IgD-negative memory B cell (primary cell): Measurements from ENCODE around the gene NCAM1. TPM values are rescaled to one million over a fixed set of nuclear protein-coding genes. Genes with fewer than 3 reads are reported as not detected.
"Not testable (repeated sequence)": the region's sequence is repeated elsewhere in the genome, so short reads cannot be mapped to it uniquely, and the experiment has no call there.

Experiments
- H3K27ac Mint-ChIP-seq, 3 donors: one replicate each; pipeline ENCODE4 v1.8.0; 2020 to 2022; ENCODE audit warnings: mild to moderate bottlenecking in 3 of 3, mixed read lengths in 3 of 3, moderate library complexity in 1 of 3
- H3K27me3 Mint-ChIP-seq: one replicate; pipeline ENCODE4 v1.8.0; 2021; ENCODE audit warnings: mixed read lengths
- H3K36me3 Mint-ChIP-seq: one replicate; pipeline ENCODE4 v1.8.0; 2020; ENCODE audit warnings: mild to moderate bottlenecking, mixed read lengths
- H3K4me1 Mint-ChIP-seq, 3 donors: one replicate each; pipeline ENCODE4 v1.8.0; 2020 to 2022; ENCODE audit warnings: mixed read lengths in 3 of 3, mild to moderate bottlenecking in 1 of 3
- H3K4me3 Mint-ChIP-seq, 4 donors: one replicate each; pipeline ENCODE4 v1.8.0; 2020 to 2022; ENCODE audit warnings: mild to moderate bottlenecking in 4 of 4, mixed read lengths in 4 of 4, moderate library complexity in 3 of 4
- H3K9me3 Mint-ChIP-seq, 3 donors: one replicate each; pipeline ENCODE4 v1.8.0; 2020 to 2021; ENCODE audit warnings: mixed read lengths in 3 of 3, mild to moderate bottlenecking in 1 of 3
- polyA plus RNA-seq: library from polyadenylated mRNA; unstranded; fragments of 300-500 nt; fragmentation: Illumina TruSeq; gene quantifications from one replicate; pipeline ENCODE4 v1.2.3, GENCODE V29; 2021

The NCAM1 gene
- polyA plus RNA-seq, 1 donor from 2014 or later: not detected

DNA sequence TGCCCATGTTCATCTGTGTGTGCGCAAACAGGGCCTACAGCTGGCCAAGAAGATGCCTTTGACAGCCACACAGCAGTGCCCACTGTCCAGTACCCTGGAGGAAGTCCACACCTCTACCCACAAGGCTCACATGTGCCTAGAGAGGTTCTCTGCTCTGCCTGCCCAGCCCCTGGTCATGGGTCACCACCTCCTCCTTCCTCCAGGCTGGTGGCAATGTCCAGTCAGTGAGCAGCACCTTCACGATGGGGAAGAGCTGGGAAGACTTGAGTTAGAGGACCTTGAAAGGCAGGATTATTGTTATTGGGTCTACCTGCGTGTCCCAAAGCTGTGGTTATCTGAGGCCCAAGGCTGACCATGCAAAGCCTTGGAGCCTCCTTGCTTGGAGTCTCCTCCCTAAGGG lies 324.8 kb downstream of the NCAM1 start:
- H3K27me3 Mint-ChIP-seq: peaks cover 3% of the 10 kb centered on the region
- no peak overlapping the region for H3K27ac Mint-ChIP-seq
- H3K4me1 Mint-ChIP-seq: no peaks in the 10 kb centered on the region

DNA sequence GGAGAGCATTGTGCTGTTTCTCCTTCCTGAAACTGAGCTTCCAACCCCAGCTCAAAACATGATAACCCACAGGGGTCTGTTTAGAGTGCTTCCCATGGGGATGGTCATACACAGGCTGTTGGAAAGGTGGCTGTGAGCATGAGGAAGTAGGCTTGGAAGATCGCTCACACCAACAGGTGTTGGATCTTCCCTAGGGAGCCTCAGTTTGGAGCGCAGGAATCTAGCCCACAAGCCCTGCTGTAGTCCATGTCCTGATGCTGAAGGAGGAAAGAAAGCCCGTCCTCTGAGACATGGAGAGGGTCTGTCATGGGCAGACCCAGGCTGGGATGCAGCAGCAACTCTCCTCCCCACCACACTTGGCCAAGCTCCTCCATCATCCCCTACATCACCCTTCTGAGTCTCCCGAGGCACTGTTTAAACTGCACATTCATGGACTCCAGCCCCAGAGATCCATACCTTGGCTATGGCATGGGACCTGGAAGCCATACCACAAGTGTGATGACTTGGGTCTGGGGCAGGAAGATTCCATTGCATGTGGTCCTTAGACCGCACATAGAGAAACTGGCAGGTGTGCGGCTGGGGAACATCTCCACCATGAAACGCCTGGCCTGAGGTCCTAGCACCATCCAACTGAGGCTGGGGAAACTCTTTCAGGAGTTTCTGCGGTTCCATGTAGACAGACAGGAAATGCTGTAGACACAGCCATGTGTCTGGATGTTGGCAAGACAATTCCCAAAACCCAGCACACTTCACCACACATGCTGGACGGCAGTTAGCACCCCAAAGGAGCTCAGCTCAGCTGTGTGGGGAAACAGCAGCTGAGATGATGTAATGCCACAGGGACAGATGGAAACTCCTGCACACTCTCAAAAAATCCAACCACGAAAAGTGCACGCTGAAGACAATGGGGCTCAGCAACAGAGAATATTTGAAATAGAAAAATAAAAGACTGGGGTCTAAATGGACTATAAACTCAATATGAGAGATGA lies 325.6 kb downstream of the NCAM1 start:
- no peak overlapping the region for H3K27ac Mint-ChIP-seq
- no peaks in the 10 kb centered on the region for H3K4me1 Mint-ChIP-seq
- no peak overlapping the region for H3K4me3 Mint-ChIP-seq
- H3K27me3 Mint-ChIP-seq: peaks cover 3% of the 10 kb centered on the region
- no peaks in the 10 kb centered on the region for H3K36me3 Mint-ChIP-seq
- H3K9me3 Mint-ChIP-seq: no peaks in the 10 kb centered on the region

More for the DNA sequence above, 324.8 kb downstream of the NCAM1 start:
- Mint-ChIP-seq H3K4me3 (no peak overlapping the region), H3K36me3 (no peaks in the 10 kb centered on the region), H3K9me3 (no peaks in the 10 kb centered on the region)

- H3K27me3 Mint-ChIP-seq: peaks cover 3% of the 10 kb centered on the region
Measured at GRCh38 chr11:113287801-113288200, 326.6 kb downstream of the NCAM1 start.

DNA sequence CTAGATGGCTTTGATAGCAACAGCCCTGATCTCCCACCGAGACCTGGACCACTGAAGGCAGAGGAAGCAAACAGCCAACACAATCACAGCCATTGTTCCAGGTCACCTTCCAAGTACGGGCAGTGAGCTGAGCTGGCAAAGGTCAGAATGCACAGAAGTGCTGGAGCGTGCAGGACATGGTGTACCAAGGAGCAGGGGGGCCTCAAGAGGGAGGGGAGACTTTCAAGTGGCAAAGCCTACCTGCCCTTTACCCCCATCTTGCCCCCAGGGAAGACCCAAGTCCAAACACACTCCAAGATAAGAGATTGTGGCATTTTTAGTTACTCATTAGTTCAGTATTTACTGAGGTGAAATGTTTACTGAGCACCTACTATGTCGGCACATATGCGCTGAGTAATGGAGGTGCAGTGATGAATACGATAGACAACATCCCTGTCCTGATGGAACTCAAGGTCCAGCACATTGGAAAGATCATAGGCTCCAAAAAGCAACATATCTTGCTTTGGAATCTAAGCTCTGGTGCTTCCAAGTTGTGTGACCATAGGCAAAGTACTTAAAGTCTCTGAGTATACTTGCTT lies 327.2 kb downstream of the NCAM1 start:
- H3K9me3 Mint-ChIP-seq: no peaks in the 10 kb centered on the region
- peaks cover 3% of the 10 kb centered on the region for H3K27me3 Mint-ChIP-seq
- no peaks in the 10 kb centered on the region for H3K36me3 Mint-ChIP-seq
- no peak overlapping the region for H3K4me3 Mint-ChIP-seq
- no peaks in the 10 kb centered on the region for H3K4me1 Mint-ChIP-seq
- no peak overlapping the region for H3K27ac Mint-ChIP-seq

More at GRCh38 chr11:113287801-113288200, 326.6 kb downstream of the NCAM1 start:
- Mint-ChIP-seq H3K4me3 (no peak overlapping the region), H3K9me3 (no peaks in the 10 kb centered on the region), H3K4me1 (no peaks in the 10 kb centered on the region), H3K27ac (no peak overlapping the region), H3K36me3 (no peaks in the 10 kb centered on the region)

DNA sequence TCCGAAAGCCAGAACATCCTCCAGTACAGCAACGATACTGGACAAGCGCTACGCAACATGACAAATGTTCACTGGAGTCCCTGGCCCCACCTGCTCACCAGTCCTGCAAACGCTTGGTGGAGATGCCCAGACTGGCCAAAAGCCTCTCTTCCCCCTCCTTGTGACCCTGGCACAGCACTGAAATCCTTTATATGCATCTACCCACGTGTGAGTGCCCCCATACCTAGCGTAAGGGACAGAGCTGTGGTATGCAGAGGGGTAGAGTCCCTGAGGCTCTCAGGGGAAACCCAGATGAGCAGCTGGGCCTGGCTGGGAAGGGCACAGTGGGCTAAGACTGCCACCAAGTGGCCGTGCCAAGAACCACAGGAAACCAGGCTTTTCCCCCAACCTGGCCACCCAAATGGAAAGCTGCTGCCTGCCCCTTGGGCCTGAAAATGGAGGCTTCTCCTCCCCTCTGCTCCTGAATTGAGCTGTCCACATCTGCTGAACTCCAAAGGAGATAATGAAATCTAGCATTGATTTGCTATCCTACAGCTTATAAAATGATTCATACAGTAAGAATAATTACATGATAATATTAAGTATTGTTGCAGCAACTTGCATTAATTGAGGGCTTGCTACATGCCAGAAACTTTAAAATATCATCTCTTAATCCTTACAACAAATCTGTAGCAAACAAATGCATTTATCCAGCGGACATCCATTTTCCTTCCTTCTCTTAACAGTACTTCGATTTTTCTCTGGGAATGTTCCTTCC lies 328.4 kb downstream of the NCAM1 start:
- H3K27ac Mint-ChIP-seq: no peak overlapping the region
- no peaks in the 10 kb centered on the region for H3K9me3 Mint-ChIP-seq
- no peaks in the 10 kb centered on the region for H3K36me3 Mint-ChIP-seq
- no peaks in the 10 kb centered on the region for H3K4me1 Mint-ChIP-seq
- H3K27me3 Mint-ChIP-seq: peaks cover 3% of the 10 kb centered on the region
- H3K4me3 Mint-ChIP-seq: no peak overlapping the region

DNA sequence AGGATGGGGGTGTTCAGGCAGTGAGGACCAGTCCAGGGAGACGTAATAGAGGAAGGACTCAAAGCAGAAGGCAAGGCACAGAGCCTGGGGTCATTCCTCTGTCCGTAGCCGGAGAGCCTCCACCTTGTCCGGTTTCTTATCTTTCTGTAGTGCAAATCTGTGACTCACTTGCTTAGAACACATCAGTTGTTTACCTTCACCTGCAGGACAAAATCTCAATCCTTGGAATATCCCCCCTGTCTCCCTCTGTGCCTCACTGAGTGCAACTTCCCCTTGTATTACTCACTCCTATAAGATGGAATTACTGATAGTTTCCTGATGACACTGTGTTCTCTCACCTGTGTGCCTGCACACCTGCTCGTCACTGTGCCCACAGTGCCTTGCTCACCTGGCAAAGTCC lies 332.7 kb downstream of the NCAM1 start:
- Mint-ChIP-seq H3K9me3 (no peaks in the 10 kb centered on the region), H3K36me3 (no peaks in the 10 kb centered on the region), H3K27ac (no peak overlapping the region), H3K4me3 (no peak overlapping the region), H3K4me1 (no peaks in the 10 kb centered on the region), H3K27me3 (peaks cover 3% of the 10 kb centered on the region)

- Mint-ChIP-seq H3K4me3 (no peak overlapping the region), H3K27me3 (peaks cover 3% of the 10 kb centered on the region), H3K36me3 (no peaks in the 10 kb centered on the region), H3K9me3 (no peaks in the 10 kb centered on the region), H3K27ac (no peak overlapping the region), H3K4me1 (no peaks in the 10 kb centered on the region)
Measured at GRCh38 chr11:113295993-113296392, 334.8 kb downstream of the NCAM1 start.

DNA sequence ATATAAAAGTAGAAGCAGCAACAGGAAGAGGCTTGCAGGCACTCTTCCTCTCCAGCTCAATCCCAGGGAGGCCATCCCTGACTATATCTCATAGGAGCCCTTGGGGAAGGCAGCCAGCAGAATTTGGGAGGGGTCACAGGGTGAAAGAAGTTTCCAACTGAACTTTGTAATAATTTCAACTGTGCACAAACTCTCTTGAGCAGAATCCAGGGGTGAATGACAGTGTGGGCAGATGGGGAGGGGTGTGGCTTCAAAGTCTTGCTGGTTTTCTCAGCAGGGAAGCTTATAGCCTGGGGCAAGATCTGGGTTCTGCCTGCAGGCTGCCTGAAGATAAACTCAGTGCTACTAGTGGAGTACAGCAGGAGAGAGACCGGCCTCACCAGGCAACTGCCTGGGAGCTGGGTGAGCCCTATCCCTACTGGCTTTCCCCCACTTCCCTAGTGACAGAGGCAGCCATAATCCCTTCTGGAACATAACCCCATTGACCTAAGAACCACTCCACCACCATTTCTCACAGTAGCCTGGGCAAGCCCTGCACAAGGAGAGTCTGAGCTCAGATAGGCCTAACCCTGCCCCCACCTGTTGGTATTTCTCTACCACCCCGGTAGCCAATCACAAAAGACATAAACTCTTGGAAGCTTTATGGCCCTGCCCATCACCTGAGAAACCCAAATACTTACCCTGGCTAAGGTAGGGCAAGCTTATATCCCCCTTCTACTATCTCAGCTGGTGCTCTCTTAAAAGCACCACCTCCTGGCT lies 335.4 kb downstream of the NCAM1 start:
- Mint-ChIP-seq H3K4me1 (no peaks in the 10 kb centered on the region), H3K4me3 (no peak overlapping the region), H3K36me3 (no peaks in the 10 kb centered on the region), H3K27me3 (peaks cover 3% of the 10 kb centered on the region), H3K27ac (no peak overlapping the region), H3K9me3 (no peaks in the 10 kb centered on the region)

DNA sequence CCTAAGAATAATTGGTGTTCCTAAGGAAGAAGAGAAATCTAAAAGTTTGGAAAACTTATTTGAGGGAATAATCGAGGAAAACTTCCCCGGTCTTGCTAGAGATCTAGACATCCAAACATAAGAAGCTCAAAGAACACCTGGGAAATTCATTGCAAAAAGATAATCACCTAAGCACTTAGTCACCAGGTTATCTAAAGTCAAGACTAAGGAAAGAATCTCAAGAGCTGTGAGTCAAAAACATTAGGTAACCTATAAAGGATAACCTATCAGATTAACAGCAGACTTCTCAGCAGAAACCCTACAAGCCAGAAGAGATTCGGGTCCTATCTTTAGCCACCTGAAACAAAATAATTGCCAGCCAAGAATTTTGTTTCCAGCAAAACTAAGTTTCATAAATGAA lies 337.3 kb downstream of the NCAM1 start:
- H3K36me3 Mint-ChIP-seq: not testable (repeated sequence)

DNA sequence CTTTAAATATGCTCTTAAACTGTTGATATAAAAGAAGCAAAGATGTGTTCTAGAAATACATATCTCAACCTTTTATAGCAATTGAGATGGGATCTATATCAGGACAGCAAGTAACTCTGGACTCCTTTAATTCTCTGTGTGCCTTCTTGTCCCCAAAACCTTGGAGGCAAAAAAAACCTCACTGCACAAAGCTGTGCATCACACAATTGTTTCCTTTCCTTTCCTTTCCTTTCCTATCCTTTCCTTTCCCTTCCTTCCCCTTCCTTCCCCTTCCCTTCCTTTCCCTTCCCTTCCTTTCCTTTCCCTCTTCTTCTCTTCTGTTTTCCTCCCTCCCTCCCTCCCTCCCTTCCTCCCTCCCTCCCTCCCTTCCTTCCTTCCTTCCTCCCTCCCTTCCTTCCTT lies 343.7 kb downstream of the NCAM1 start:
- no peaks in the 10 kb centered on the region for H3K9me3 Mint-ChIP-seq
- peaks cover 1% of the 10 kb centered on the region for H3K27me3 Mint-ChIP-seq
- no peak overlapping the region for H3K4me3 Mint-ChIP-seq
- no peaks in the 10 kb centered on the region for H3K36me3 Mint-ChIP-seq
- H3K4me1 Mint-ChIP-seq: peaks cover 0 to 2% (median 0%) of the 10 kb centered on the region in 3 donors
- H3K27ac Mint-ChIP-seq: no peak overlapping the region

More for the DNA sequence above, 337.3 kb downstream of the NCAM1 start:
- not testable (repeated sequence) for H3K9me3 Mint-ChIP-seq, H3K4me3 Mint-ChIP-seq, H3K27ac Mint-ChIP-seq, H3K4me1 Mint-ChIP-seq, H3K27me3 Mint-ChIP-seq

DNA sequence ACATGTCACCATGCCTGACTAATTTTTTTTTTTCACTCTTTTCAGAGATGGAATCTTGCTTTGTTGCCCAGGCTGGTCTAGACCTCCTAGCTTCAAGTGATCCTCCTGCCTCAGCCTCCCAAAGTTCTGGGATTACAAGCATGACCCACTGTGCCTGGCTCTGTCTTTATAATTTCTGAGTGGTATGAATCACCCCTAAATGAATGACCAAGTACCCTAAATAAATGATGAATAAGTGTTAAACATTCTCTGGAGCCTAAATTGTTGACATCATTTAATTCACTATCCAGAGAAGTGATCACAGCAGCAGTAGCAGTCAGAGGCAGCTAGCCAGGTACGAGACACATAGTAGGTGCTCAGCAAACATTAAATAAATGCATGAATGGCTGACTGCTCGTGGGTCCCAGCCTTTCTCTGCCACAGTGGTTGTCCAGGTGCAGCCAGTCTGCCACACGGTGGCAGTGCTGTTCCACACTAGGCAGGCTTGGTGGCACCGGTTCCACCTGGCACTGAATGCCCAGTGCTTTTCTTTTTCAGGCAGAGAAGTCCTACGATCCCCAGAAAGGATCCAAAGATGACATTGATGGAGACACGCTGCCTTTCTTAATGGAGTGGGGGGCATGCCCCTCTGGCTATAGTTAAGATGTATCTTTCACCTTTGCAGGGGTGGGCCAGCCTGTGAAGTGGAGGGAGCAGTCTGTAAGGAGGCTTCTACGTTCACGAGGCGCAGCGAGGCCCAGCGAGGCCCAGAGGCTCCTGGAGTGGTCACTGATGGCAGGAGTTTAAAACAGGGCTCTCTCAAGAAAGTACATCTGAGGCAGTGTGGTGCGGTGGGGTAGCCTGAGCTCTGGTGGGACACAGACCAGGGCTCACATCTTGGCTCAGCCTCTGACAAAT lies 344.5 kb downstream of the NCAM1 start:
- H3K36me3 Mint-ChIP-seq: no peaks in the 10 kb centered on the region
- H3K27me3 Mint-ChIP-seq: peaks cover 1% of the 10 kb centered on the region
- no peaks in the 10 kb centered on the region for H3K9me3 Mint-ChIP-seq
- H3K27ac Mint-ChIP-seq: no peak overlapping the region
- no peak overlapping the region for H3K4me3 Mint-ChIP-seq
- H3K4me1 Mint-ChIP-seq: peaks cover 0 to 2% (median 0%) of the 10 kb centered on the region in 3 donors

GRCh38 chr11:113308601-113309000 lies 347.4 kb downstream of the NCAM1 start:
- H3K4me1 Mint-ChIP-seq: peaks cover 2 to 5% (median 5%) of the 10 kb centered on the region in 3 donors
- H3K36me3 Mint-ChIP-seq: no peaks in the 10 kb centered on the region
- H3K27ac Mint-ChIP-seq: no peak overlapping the region
- no peaks in the 10 kb centered on the region for H3K9me3 Mint-ChIP-seq
- peaks cover 1% of the 10 kb centered on the region for H3K27me3 Mint-ChIP-seq
- H3K4me3 Mint-ChIP-seq: no peak overlapping the region

DNA sequence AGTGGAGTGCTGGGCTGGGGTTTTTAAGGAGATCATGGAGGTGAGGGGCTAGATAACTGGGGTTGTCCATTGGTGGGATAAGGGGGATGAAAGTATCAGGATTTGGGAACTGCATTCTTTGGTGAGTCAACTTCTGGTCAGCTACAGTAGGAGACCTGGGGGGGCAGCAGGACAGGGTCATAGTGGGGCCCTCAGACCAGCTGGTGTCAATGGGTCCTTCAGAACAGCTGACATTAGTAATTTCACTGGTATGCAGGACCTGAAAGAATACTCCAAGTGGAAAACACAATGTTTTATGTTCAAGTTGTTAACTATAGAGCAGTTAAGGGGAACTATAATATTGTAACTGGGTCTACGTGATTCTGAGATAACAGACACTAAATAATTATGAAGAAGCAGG lies 350.3 kb downstream of the NCAM1 start:
- Mint-ChIP-seq H3K36me3 (no peaks in the 10 kb centered on the region), H3K4me1 (peaks cover 12 to 27% (median 14%) of the 10 kb centered on the region in 3 donors), H3K4me3 (peak overlapping the region in 2 of 4 donors; percentile 13 to 80), H3K9me3 (no peaks in the 10 kb centered on the region), H3K27ac (no peak overlapping the region), H3K27me3 (peaks cover 1% of the 10 kb centered on the region)

DNA sequence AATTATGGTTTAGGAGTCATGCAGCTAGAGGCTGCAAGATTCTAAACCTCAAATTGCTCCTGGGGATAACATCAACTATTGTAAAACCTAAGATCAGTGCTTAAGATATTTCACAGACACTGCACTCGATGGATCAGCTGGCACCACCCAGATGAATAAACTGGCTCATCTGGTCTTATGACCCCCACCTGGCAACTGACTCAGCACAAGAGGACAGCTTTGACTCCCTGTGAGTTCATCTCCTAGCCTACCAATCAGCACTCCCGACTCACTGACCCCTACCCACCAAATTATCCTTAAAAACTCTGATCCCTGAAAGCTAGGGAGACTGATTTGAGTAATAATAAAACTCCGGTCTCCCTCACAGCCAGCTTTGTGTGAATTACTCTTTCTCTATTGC lies 352.4 kb downstream of the NCAM1 start:
- Mint-ChIP-seq H3K4me3 (peak overlapping the region; percentile 82 to 92 (median 87)), H3K4me1 (peaks cover 12 to 27% (median 17%) of the 10 kb centered on the region in 3 donors), H3K27ac (peak overlapping the region; percentile 69 to 80 (median 76)), H3K36me3 (peaks cover 9% of the 10 kb centered on the region), H3K27me3 (no peaks in the 10 kb centered on the region), H3K9me3 (no peaks in the 10 kb centered on the region)
